Astrocyte of the spinal cord (primary cell): ENCODE data around the gene ZNF697.

Experiments
- DNase-seq: peaks from one replicate; pipeline ENCODE4 v3.0.0; 2011; ENCODE audit warnings: low read depth, low spot score
- H3K4me3 ChIP-seq: 2 replicates; pipeline ENCODE4 v1.5.1; 2011; ENCODE audit warnings: low read depth, mild to moderate bottlenecking, low read length, moderate library complexity
- in situ Hi-C: cut with HindIII; loops from 2 replicates; pipeline ENCODE4 v1.10.0; 2017; ENCODE audit warnings: low sequenced_read_pairs
- TF ChIP-seq, protein P1 (sequence below): IDR thresholded peaks from 2 replicates; pipeline ENCODE4 v1.5.1; 2012; ENCODE audit warnings: low read depth, mild to moderate bottlenecking, low read length, inconsistent platforms

The ZNF697 gene

DNA sequence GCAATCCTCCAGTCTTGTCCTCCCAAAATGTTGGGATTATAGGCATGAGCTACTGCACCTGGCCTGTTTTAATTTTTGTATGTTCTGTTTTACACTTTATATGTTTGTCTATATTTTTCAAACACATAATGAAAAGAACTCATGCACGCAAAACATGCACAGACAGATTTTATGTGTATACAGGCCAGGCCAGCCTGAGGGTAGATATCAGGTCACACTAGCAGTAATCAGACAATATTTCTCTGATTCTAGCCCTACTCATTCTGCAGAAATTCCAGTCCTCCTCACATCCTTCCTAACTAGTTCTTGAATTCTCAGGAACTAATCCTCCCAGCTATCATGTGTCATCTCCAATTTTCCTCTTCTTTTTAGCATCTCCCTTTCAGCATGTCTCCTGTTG lies 35.8 kb upstream of the ZNF697 start:
- in situ Hi-C loops = no loop called here
- no peak for DNase-seq
- H3K4me3 ChIP-seq = no peak overlapping the region

DNA sequence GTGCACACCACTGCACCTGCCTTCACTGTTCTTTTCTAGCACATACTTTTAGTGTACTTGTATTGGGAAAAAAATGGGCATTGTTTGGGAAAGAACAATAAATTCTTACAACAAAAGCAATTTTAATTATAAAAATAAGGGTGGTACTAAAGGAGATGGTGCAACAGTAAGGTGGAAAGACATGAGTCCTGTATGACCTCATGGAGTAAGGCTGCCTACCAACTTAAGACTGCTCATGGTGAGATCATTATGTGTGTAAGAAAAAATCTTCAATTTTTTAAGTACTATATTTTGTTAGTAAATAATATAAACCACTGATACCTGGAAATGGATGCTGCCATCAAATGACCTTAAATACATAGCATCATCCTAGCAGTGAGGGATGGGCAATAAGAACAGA lies 34.1 kb upstream of the ZNF697 start:
- DNase-seq = no peak
- TF ChIP-seq, protein P1, sequence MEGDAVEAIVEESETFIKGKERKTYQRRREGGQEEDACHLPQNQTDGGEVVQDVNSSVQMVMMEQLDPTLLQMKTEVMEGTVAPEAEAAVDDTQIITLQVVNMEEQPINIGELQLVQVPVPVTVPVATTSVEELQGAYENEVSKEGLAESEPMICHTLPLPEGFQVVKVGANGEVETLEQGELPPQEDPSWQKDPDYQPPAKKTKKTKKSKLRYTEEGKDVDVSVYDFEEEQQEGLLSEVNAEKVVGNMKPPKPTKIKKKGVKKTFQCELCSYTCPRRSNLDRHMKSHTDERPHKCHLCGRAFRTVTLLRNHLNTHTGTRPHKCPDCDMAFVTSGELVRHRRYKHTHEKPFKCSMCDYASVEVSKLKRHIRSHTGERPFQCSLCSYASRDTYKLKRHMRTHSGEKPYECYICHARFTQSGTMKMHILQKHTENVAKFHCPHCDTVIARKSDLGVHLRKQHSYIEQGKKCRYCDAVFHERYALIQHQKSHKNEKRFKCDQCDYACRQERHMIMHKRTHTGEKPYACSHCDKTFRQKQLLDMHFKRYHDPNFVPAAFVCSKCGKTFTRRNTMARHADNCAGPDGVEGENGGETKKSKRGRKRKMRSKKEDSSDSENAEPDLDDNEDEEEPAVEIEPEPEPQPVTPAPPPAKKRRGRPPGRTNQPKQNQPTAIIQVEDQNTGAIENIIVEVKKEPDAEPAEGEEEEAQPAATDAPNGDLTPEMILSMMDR = no peak
- no peak overlapping the region for H3K4me3 ChIP-seq
- in situ Hi-C loops = no loop called here

More for the DNA sequence above, 35.8 kb upstream of the ZNF697 start:
- TF ChIP-seq, protein P1 = no peak

DNA sequence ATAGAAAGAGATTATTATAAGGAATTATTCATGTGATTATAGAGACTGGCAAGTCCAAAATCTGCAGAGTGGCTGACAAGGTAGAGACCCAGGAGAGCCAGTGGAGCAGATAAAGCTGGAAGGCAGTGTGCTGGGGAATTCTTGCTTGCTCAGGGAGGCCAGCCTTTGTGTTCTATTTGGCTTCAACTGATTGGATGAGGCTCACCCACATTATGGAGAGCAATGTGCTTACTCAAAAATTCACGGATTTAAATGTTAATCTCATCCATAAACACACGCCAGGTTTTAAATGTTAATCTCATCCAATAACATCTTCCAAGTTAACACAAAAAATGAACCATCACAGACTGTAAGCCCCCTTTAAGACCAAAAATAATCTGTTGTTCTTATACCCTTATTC lies 33.5 kb upstream of the ZNF697 start:
- TF ChIP-seq, protein P1 = no peak
- in situ Hi-C loops = no loop called here

DNA sequence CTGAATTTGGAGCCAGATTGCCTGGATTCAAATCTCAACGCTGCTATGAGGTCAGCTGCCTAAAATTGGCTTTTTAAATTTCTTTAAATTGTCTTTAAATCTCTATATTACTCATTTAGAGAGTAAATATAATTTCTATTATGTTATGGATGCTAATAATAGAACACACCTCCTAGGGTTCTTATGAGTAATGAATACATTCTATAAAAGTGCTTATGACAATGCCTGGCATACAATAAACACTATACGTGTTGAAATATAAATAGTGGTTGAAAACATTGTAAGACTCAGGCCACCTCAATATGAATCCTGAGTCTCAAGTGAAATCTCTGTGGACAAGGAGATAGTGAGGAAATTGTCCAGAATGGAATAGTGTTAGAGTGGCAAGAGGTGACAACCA lies 32.7 kb upstream of the ZNF697 start:
- TF ChIP-seq, protein P1 = no peak
- in situ Hi-C loops = no loop called here
- no peak for DNase-seq
- no peak overlapping the region for H3K4me3 ChIP-seq

More for the DNA sequence above, 33.5 kb upstream of the ZNF697 start:
- DNase-seq = no peak
- H3K4me3 ChIP-seq = no peak overlapping the region

DNA sequence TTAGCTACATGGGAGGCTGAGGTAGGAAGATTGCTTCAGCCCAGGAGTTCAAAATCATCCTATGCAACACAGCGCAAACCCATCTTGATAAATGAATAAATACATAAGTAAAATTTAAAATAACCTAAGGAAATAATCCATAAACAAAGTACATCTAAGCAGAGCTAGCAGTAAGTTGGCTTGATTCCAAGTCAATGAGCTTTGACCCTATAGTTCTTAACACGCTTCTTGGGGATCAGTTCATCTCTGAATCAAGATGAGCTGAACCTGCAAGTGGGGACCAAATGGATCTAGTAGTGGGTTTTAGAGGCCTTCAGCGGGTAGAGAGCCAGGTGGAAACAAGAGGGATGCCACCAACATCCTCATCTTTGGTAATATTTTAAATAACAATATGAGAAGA lies 32.1 kb upstream of the ZNF697 start:
- TF ChIP-seq, protein P1 = no peak
- DNase-seq = no peak
- in situ Hi-C loops = no loop called here
- no peak overlapping the region for H3K4me3 ChIP-seq

DNA sequence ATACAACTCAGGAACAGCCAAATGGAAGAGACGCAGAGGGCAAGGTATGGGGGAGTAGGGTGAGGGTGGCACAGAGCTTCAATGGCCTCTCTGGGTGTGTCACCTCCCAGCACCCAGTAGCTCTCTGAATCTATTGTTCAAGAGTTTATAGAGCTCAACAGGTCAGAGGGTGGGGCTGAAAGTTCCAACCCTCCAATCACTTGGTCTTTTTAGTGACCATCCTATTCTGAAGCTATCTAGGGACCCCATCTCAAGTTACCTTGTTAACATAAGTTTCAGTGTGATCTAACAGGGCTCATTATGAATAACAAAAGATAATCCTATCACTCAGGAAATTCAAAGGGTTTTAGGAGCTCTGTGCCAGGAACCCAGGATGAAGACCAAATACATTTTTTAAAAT lies 31.2 kb upstream of the ZNF697 start:
- in situ Hi-C loops = no loop called here
- H3K4me3 ChIP-seq = no peak overlapping the region
- no peak for DNase-seq
- TF ChIP-seq, protein P1 = no peak
